ENCODE measurements around the gene TMEM272.
"Not testable (repeated sequence)": the region's sequence is repeated elsewhere in the genome, so short reads cannot be mapped to it uniquely, and the experiment has no call there.

The TMEM272 gene

GRCh38 chr13:51824712-51825111 is 20.3 kb downstream of the TMEM272 start:
- not testable (repeated sequence) for DNase-seq

DNA sequence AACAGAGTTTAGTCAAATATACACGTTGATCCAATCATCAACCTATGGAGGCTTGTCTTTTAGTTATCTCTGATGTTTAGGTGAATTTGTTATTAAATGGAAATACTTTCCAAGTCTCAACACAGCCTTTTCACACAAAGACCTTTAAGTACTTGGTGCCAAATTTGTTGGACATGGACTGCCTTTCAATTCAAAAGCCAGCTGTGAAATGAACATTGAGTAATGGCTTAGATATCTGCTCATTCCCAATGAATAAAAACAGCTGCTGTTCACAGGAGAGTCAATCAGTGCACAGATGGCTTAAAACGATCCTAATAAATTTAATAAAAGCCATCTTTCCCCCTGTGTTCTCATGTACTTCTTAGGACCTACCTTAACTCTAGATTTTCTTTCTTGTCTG is 21.1 kb downstream of the TMEM272 start:
- no peak for DNase-seq

- DNase-seq = no peak
Measured at GRCh38 chr13:51823359-51823758, 21.6 kb downstream of the TMEM272 start.

DNA sequence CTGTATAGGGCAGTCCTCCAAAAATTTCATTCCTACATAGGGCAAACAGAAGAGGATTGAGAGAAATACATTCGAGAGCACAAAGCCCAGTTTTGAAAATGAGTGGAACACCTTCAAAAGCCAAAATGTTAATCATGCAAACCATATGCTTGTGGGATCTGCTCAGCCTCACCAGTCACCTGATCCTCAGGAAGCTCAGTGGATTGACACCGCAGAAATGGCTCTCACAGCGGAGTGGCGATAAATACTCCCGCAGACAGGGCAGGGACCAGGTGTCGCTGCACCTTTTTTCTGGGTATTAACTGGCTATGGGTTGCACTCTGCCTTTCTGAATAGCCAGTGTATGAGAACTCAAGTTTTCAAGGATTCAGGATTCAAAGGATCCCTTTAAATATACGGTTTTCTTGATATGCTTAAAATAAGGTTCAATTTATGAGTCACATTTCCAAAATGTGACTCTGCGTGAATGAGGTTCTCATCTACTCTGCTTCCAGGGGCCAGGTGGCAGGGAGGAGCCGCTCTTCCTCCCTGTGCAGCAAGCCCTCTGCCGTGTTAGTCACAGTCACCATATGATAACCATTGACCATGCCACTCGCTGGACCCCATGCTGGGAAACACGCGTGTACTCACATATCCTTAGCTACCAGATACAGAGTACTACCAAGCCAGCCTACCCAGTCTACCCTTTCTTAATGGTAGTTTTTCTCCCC is 22.7 kb downstream of the TMEM272 start:
- no peak for DNase-seq

DNA sequence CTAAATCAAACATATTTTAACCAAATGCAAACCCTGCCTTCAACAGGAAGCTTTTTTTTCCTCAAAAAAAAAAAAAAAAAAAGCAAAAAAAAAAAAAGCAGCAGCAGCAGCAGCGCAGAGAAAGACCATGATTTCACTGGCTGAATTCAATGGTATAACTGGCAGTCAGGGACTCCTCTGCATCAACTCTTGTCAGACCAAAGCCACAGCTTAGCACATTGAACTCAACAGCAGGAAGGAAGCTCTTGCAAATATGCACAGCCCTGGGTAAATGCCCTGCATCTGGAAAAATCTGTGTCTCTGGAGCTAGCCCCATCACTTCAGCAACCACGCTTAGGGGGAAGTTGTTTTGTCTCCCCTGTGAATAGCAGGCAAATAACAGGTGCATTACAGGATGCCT is 23.4 kb downstream of the TMEM272 start:
- no peak for DNase-seq

- DNase-seq = no peak
Measured at GRCh38 chr13:51820016-51820597, 24.9 kb downstream of the TMEM272 start.

- DNase-seq = no peak
Measured at GRCh38 chr13:51819544-51819943, 25.4 kb downstream of the TMEM272 start.

GRCh38 chr13:51818781-51819511 is 26.0 kb downstream of the TMEM272 start:
- peak; percentile 45 for DNase-seq

DNA sequence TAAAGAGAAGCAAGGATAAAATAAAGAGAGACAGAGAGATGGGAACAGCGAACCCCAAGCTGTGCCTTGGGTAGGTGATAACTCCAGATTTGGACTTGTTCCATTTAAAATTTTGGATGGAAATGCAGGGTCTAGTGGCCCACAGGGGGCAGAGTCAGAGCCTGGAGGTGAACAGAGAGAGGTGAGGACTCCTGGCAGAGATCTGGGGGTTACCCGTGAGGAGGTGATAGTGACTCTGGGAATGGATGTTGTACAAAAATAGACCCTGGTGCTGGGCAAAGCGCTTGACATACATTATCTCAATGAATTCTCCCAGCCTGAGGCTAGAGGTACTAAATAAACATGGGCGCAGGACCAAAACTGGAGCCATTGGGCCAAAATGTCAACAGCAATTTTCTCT is 26.7 kb downstream of the TMEM272 start:
- DNase-seq = no peak

GRCh38 chr13:51817717-51818116 is 27.3 kb downstream of the TMEM272 start:
- DNase-seq = no peak

DNA sequence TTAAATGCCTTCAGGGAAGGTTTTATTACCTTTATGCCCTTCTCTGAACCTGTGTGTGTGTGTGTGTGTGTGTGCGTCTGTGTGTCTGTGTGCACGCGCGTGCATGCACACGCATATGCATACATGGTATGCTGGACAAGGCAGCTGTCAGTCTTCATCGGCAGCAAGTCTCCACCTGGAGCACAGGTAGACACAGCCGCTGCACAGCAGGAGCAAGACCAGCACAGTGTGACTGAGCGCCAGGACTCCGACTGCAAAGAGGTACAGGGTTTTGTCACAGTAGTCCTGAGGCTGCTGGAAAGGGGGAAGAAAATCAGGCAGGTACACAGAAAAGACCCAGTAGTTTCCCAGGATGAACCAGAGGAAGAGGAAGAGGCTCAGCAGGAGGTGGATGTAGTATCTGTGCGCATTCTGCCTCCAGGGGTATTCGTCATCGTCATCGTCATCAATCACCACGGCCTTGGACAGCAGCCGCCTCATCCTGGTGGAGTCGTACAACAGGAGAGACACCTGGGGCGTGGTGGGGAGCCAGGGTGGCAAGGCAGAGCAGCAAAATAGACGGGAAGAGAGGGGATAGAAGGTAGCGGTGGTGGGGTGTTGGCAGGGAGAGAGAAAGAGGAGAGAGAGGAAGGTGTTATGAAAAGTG is 28.2 kb downstream of the TMEM272 start:
- DNase-seq = no peak

- DNase-seq = no peak
Measured at GRCh38 chr13:51815848-51816247, 29.1 kb downstream of the TMEM272 start.

GRCh38 chr13:51814825-51815650 is 29.9 kb downstream of the TMEM272 start:
- DNase-seq = peak; percentile 77

DNA sequence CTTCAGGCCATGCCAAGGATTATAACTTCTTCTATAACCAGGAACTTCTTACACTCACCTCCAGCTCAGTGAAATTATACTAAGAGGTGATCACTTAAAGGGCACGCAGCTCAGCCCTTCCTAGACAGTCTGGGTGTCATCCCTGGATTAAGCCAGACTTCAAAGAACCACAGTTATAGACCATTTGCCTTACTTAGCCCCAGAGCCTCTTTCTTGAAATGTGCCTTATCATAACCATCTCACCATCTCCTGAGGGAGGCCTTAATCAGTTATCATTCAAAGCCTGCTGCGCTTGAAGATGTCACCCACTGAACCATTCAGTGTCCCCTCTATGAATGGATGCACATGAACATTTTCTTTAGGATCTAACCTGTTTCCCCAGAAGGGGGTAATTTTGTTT is 30.9 kb downstream of the TMEM272 start:
- no peak for DNase-seq

- DNase-seq = no peak
Measured at GRCh38 chr13:51811920-51812451, 33.0 kb downstream of the TMEM272 start.

DNA sequence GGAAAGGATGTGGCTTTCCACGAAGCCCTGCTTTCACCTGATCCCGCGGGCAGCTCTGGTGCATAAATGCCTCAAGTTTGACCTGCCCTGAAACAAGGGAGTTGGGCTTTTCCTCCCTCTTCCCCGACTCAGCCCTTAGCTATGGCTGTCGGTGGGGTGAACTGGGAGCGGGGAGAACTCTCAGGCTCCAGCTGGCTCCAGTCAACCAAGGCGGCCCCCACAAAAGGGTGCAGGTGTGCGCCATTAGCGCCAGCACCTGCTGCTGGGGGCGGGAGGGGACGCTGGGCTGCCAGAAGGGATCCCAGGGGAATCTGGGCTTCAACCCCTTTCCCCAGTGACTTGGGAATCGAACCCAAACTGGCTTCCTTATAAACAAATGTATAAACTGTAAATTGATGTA is 33.9 kb downstream of the TMEM272 start:
- no peak for DNase-seq

DNA sequence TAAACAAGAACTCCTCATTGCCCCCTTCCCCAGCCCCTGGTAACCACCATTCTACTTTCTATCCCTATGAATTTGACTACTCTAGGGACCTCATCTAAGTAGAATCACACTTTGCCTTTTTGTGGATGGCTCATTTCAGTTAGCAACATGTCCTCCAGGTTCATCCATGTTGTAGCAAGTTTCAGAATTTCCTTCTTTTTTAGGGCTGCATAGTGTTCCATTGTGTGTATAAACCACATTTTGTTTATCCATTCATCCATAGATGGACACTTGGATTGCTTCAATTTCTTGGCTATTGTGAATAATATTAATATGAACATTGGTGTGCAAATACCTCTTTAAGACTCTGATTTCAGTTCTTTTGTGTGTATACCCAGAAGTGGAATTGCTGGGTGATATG is 36.2 kb downstream of the TMEM272 start:
- no peak for DNase-seq

DNA sequence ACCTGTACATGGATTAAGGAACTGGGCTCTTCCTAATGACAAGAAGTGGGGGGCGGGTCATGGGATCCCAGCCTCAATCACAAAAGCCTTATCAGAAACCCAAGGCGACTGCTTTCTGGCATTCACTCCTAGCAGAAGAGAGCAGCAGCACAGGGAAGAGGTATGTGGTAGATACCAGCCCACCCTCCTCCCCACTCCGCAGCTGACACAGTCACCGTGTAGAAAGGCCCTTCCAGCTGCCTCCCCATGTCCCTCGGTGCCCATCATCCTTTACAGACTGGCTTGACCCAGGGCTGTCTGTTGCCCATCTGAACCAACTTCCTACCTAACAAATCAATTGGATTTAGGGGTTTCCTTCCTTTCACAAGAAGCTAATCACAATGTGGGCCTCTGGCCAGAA is 37.9 kb downstream of the TMEM272 start:
- no peak for DNase-seq

GRCh38 chr13:51806566-51806965 is 38.4 kb downstream of the TMEM272 start:
- DNase-seq = no peak

DNA sequence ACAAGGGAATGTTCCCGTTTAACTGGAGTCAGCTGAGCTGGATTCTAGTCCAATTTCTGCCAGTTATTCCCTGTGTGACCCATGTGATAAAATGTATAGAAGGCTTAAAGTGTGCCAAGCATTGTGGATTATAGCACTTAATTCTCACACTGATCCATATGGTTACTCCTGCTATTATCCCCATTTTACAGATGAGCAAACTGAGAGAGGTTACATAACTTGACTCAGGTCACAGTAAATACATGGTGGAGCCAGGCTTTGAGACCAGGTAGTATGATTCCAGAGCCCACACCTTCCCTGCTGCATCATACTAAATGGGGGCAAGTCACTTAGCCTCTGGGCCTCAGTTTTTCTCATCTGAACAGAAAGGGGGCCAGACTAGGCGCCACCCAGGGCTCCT is 39.1 kb downstream of the TMEM272 start:
- no peak for DNase-seq

DNA sequence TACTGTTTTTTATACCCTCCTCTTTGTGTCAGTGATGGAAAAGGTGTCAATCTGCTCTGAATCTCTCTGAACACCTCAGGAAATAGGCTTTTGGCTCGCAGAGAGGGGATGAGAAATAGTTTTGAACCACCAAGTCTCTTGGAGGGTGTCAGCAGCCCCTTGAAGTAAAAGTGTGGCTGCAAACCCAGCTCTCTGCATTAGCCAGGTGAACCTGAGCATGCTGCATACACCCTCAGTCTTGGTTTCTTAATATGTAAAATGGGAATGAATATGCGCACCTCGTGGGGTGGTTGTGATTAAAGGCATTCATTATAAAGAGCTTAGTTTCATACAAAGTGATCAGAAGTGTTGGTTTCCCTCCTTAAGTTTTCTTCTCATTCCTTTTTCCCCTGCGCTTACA is 39.7 kb downstream of the TMEM272 start:
- no peak for DNase-seq

Measured in activated CD4-positive, CD25-positive, alpha-beta regulatory T cell treated with anti-CD3 and anti-CD28 coated beads, Interleukin-2, amount 50 U/mL, for 72 hours (primary cell).